Osteoblast (primary cell): Measurements from ENCODE around the gene DCC. TPM values are rescaled to one million over a fixed set of nuclear protein-coding genes. Genes with fewer than 3 reads are reported as not detected.
A peak's percentile ranks its signal among the peaks of the same experiment; 100 is the strongest.

Experiments
- DNase-seq: peaks from one replicate; pipeline ENCODE4 v3.0.0; 2011; ENCODE audit warnings: low spot score, mixed read lengths; ENCODE audit not compliant: insufficient read length; ENCODE audit errors: missing footprints
- H2AFZ ChIP-seq: 2 replicates; pipeline ENCODE4 v1.6.0; 2011; ENCODE audit warnings: mild to moderate bottlenecking, low read length
- H3K27ac ChIP-seq: 2 replicates; pipeline ENCODE4 v1.5.1; 2011; ENCODE audit warnings: mild to moderate bottlenecking, low read depth, low read length, moderate library complexity
- H3K27me3 ChIP-seq: 2 replicates; pipeline ENCODE4 v1.6.0; 2012; ENCODE audit warnings: mild to moderate bottlenecking, control low read depth, inconsistent platforms, low read length, moderate library complexity; ENCODE audit not compliant: insufficient read depth
- H3K36me3 ChIP-seq: 2 replicates; pipeline ENCODE4 v1.5.1; 2011; ENCODE audit warnings: mild to moderate bottlenecking, low read length, control low read depth, moderate library complexity; ENCODE audit not compliant: insufficient read depth
- H3K4me1 ChIP-seq: 2 replicates; pipeline ENCODE4 v1.5.1; 2011; ENCODE audit warnings: mild to moderate bottlenecking, low read length, control low read depth, moderate library complexity; ENCODE audit not compliant: insufficient read depth
- H3K4me2 ChIP-seq: 2 replicates; pipeline ENCODE4 v1.6.0; 2011; ENCODE audit warnings: mild to moderate bottlenecking, low read length; ENCODE audit not compliant: insufficient read depth
- H3K4me3 ChIP-seq: fragments of 200-600 bp; sonication (generic); 3 replicates; pipeline ENCODE4 v1.5.1; 2012; ENCODE audit warnings: mild to moderate bottlenecking, low read length, inconsistent platforms; ENCODE audit not compliant: insufficient read depth
- H3K79me2 ChIP-seq: 2 replicates; pipeline ENCODE4 v1.6.0; 2012; ENCODE audit warnings: mild to moderate bottlenecking, low read length, control low read depth, inconsistent platforms; ENCODE audit not compliant: insufficient read depth
- H3K9me3 ChIP-seq: 2 replicates; pipeline ENCODE4 v1.5.1; 2011; ENCODE audit warnings: low read depth, low read length, control low read depth
- H4K20me1 ChIP-seq: 2 replicates; pipeline ENCODE4 v1.6.0; 2012; ENCODE audit warnings: mild to moderate bottlenecking, low read length, control low read depth; ENCODE audit not compliant: insufficient read depth
- CTCF ChIP-seq: IDR thresholded peaks from 2 replicates; pipeline ENCODE4 v1.5.1; 2011; ENCODE audit warnings: mild to moderate bottlenecking, low read depth, low read length, moderate library complexity; ENCODE audit errors: extremely low read depth
- total RNA-seq: library from RNA; depleted of rRNA; stranded (reverse); fragments of >200 nt; gene quantifications from 2 replicates; pipeline ENCODE4 v1.2.3, GENCODE V29; 2012

The DCC gene
- total RNA-seq, 1 donor = not detected

- no peak overlapping the region for H3K27ac ChIP-seq
- H3K79me2 ChIP-seq = no peaks in the 10 kb centered on the region
- no peaks in the 10 kb centered on the region for H3K27me3 ChIP-seq
- H3K36me3 ChIP-seq = no peaks in the 10 kb centered on the region
- no peak for TF ChIP-seq CTCF
- DNase-seq = peak; percentile 27
- H2AFZ ChIP-seq = no peak overlapping the region
- H3K4me2 ChIP-seq = no peak overlapping the region
- no peak overlapping the region for H3K4me3 ChIP-seq
- no peaks in the 10 kb centered on the region for H4K20me1 ChIP-seq
- no peaks in the 10 kb centered on the region for H3K4me1 ChIP-seq
- peaks cover 2% of the 10 kb centered on the region for H3K9me3 ChIP-seq
Measured at GRCh38 chr18:52869942-52870907, 530.2 kb downstream of the DCC start.

- Histone ChIP-seq H3K27me3 (no peaks in the 10 kb centered on the region), H3K4me2 (no peak overlapping the region), H3K79me2 (no peaks in the 10 kb centered on the region), H3K4me1 (no peaks in the 10 kb centered on the region), H3K4me3 (no peak overlapping the region), H3K9me3 (peaks cover 2% of the 10 kb centered on the region), H2AFZ (no peak overlapping the region), H4K20me1 (no peaks in the 10 kb centered on the region), H3K27ac (no peak overlapping the region), H3K36me3 (no peaks in the 10 kb centered on the region)
- DNase-seq = no peak
- no peak for TF ChIP-seq CTCF
Measured at GRCh38 chr18:52874774-52875173, 534.8 kb downstream of the DCC start.

- H3K27ac ChIP-seq = no peak overlapping the region
- no peak overlapping the region for H2AFZ ChIP-seq
- no peaks in the 10 kb centered on the region for H4K20me1 ChIP-seq
- peaks cover 1% of the 10 kb centered on the region for H3K9me3 ChIP-seq
- H3K79me2 ChIP-seq = no peaks in the 10 kb centered on the region
- H3K4me2 ChIP-seq = no peak overlapping the region
- no peaks in the 10 kb centered on the region for H3K27me3 ChIP-seq
- no peak for TF ChIP-seq CTCF
- no peaks in the 10 kb centered on the region for H3K36me3 ChIP-seq
- H3K4me1 ChIP-seq = no peaks in the 10 kb centered on the region
- no peak overlapping the region for H3K4me3 ChIP-seq
- no peak for DNase-seq
Measured at GRCh38 chr18:52875725-52876124, 535.7 kb downstream of the DCC start.

- no peaks in the 10 kb centered on the region for H3K4me1 ChIP-seq
- no peak for TF ChIP-seq CTCF
- no peaks in the 10 kb centered on the region for H3K27me3 ChIP-seq
- H4K20me1 ChIP-seq = no peaks in the 10 kb centered on the region
- DNase-seq = no peak
- peaks cover 1% of the 10 kb centered on the region for H3K9me3 ChIP-seq
- no peak overlapping the region for H3K4me3 ChIP-seq
- H2AFZ ChIP-seq = no peak overlapping the region
- no peaks in the 10 kb centered on the region for H3K36me3 ChIP-seq
- no peak overlapping the region for H3K4me2 ChIP-seq
- H3K79me2 ChIP-seq = no peaks in the 10 kb centered on the region
- no peak overlapping the region for H3K27ac ChIP-seq
Measured at GRCh38 chr18:52888014-52888413, 548.0 kb downstream of the DCC start.
